Osteoblast (primary cell): ENCODE data around the gene ZNF382. TPM values are rescaled to one million over a fixed set of nuclear protein-coding genes. Genes with fewer than 3 reads are reported as not detected.

Experiments used
- DNase-seq: peaks from one replicate; pipeline ENCODE4 v3.0.0; 2011; ENCODE audit warnings: low spot score, mixed read lengths; ENCODE audit not compliant: insufficient read length; ENCODE audit errors: missing footprints
- H2AFZ ChIP-seq: 2 replicates; pipeline ENCODE4 v1.6.0; 2011; ENCODE audit warnings: mild to moderate bottlenecking, low read length
- H3K27ac ChIP-seq: 2 replicates; pipeline ENCODE4 v1.5.1; 2011; ENCODE audit warnings: mild to moderate bottlenecking, low read depth, low read length, moderate library complexity
- H3K27me3 ChIP-seq: 2 replicates; pipeline ENCODE4 v1.6.0; 2012; ENCODE audit warnings: mild to moderate bottlenecking, control low read depth, inconsistent platforms, low read length, moderate library complexity; ENCODE audit not compliant: insufficient read depth
- H3K36me3 ChIP-seq: 2 replicates; pipeline ENCODE4 v1.5.1; 2011; ENCODE audit warnings: mild to moderate bottlenecking, low read length, control low read depth, moderate library complexity; ENCODE audit not compliant: insufficient read depth
- H3K4me1 ChIP-seq: 2 replicates; pipeline ENCODE4 v1.5.1; 2011; ENCODE audit warnings: mild to moderate bottlenecking, low read length, control low read depth, moderate library complexity; ENCODE audit not compliant: insufficient read depth
- H3K4me2 ChIP-seq: 2 replicates; pipeline ENCODE4 v1.6.0; 2011; ENCODE audit warnings: mild to moderate bottlenecking, low read length; ENCODE audit not compliant: insufficient read depth
- H3K4me3 ChIP-seq: fragments of 200-600 bp; sonication (generic); 3 replicates; pipeline ENCODE4 v1.5.1; 2012; ENCODE audit warnings: mild to moderate bottlenecking, low read length, inconsistent platforms; ENCODE audit not compliant: insufficient read depth
- H3K79me2 ChIP-seq: 2 replicates; pipeline ENCODE4 v1.6.0; 2012; ENCODE audit warnings: mild to moderate bottlenecking, low read length, control low read depth, inconsistent platforms; ENCODE audit not compliant: insufficient read depth
- H3K9me3 ChIP-seq: 2 replicates; pipeline ENCODE4 v1.5.1; 2011; ENCODE audit warnings: low read depth, low read length, control low read depth
- H4K20me1 ChIP-seq: 2 replicates; pipeline ENCODE4 v1.6.0; 2012; ENCODE audit warnings: mild to moderate bottlenecking, low read length, control low read depth; ENCODE audit not compliant: insufficient read depth
- CTCF ChIP-seq: IDR thresholded peaks from 2 replicates; pipeline ENCODE4 v1.5.1; 2011; ENCODE audit warnings: mild to moderate bottlenecking, low read depth, low read length, moderate library complexity; ENCODE audit errors: extremely low read depth
- total RNA-seq: library from RNA; depleted of rRNA; stranded (reverse); fragments of >200 nt; gene quantifications from 2 replicates; pipeline ENCODE4 v1.2.3, GENCODE V29; 2012

Gene ZNF382
- total RNA-seq, 1 donor, result 12.3 TPM

GRCh38 chr19:36605877-36606478, 865 bp downstream of the ZNF382 start:
- H3K27ac ChIP-seq, result peak overlapping the region; percentile 67
- H3K4me2 ChIP-seq, result peak overlapping the region; percentile 93
- no peaks in the 10 kb centered on the region for H3K27me3 ChIP-seq
- H3K36me3 ChIP-seq, result peaks cover 7% of the 10 kb centered on the region
- peak overlapping the region; percentile 97 for H2AFZ ChIP-seq
- H3K4me3 ChIP-seq, result peak overlapping the region; percentile 93
- no peak for DNase-seq
- peaks cover 15% of the 10 kb centered on the region for H3K79me2 ChIP-seq
- no peaks in the 10 kb centered on the region for H4K20me1 ChIP-seq
- no peak for TF ChIP-seq CTCF
- no peaks in the 10 kb centered on the region for H3K9me3 ChIP-seq
- peaks cover 10% of the 10 kb centered on the region for H3K4me1 ChIP-seq

GRCh38 chr19:36627057-36627456, 21.9 kb downstream of the ZNF382 start:
- TF ChIP-seq CTCF, result no peak
- H3K36me3 ChIP-seq, result peaks cover 10% of the 10 kb centered on the region
- peaks cover 33% of the 10 kb centered on the region for H3K9me3 ChIP-seq
- H3K4me3 ChIP-seq, result no peak overlapping the region
- H3K27ac ChIP-seq, result no peak overlapping the region
- DNase-seq, result no peak
- no peaks in the 10 kb centered on the region for H4K20me1 ChIP-seq
- no peak overlapping the region for H3K4me2 ChIP-seq
- H3K79me2 ChIP-seq, result no peaks in the 10 kb centered on the region
- no peaks in the 10 kb centered on the region for H3K27me3 ChIP-seq
- H2AFZ ChIP-seq, result no peak overlapping the region
- no peaks in the 10 kb centered on the region for H3K4me1 ChIP-seq

- Histone ChIP-seq H2AFZ (no peak overlapping the region), H3K9me3 (peaks cover 37% of the 10 kb centered on the region)
- TF ChIP-seq CTCF, result no peak
Observed at GRCh38 chr19:36635342-36635741, 30.2 kb downstream of the ZNF382 start.

GRCh38 chr19:36638862-36639510, 33.9 kb downstream of the ZNF382 start:
- Histone ChIP-seq H3K9me3 (peaks cover 48% of the 10 kb centered on the region), H2AFZ (no peak overlapping the region), H3K4me3 (no peak overlapping the region)

More at GRCh38 chr19:36635342-36635741, 30.2 kb downstream of the ZNF382 start:
- H3K4me2 ChIP-seq, result no peak overlapping the region
- H3K27me3 ChIP-seq, result no peaks in the 10 kb centered on the region
- H3K79me2 ChIP-seq, result no peaks in the 10 kb centered on the region
- no peak overlapping the region for H3K4me3 ChIP-seq
- no peak for DNase-seq
- H3K27ac ChIP-seq, result no peak overlapping the region
- H3K4me1 ChIP-seq, result no peaks in the 10 kb centered on the region
- peaks cover 15% of the 10 kb centered on the region for H3K36me3 ChIP-seq
- H4K20me1 ChIP-seq, result no peaks in the 10 kb centered on the region

More at GRCh38 chr19:36638862-36639510, 33.9 kb downstream of the ZNF382 start:
- Histone ChIP-seq H3K36me3 (peaks cover 18% of the 10 kb centered on the region), H4K20me1 (no peaks in the 10 kb centered on the region), H3K27ac (no peak overlapping the region), H3K4me1 (no peaks in the 10 kb centered on the region), H3K4me2 (no peak overlapping the region), H3K79me2 (no peaks in the 10 kb centered on the region), H3K27me3 (no peaks in the 10 kb centered on the region)
- TF ChIP-seq CTCF, result no peak
- DNase-seq, result no peak
